Stimulated activated CD8-positive, alpha-beta memory T cell treated with anti-CD3 and anti-CD28 coated beads, Interleukin-2, amount 100 ng/mL, for 1 hour (primary cell): ENCODE results near the gene RUNX1.

Experiments used
- DNase-seq, 2 donors: peaks; one replicate each; pipeline ENCODE4 v3.0.0-alpha.2; 2020; ENCODE audit warnings: low read depth in 2 of 2

The RUNX1 gene

DNA sequence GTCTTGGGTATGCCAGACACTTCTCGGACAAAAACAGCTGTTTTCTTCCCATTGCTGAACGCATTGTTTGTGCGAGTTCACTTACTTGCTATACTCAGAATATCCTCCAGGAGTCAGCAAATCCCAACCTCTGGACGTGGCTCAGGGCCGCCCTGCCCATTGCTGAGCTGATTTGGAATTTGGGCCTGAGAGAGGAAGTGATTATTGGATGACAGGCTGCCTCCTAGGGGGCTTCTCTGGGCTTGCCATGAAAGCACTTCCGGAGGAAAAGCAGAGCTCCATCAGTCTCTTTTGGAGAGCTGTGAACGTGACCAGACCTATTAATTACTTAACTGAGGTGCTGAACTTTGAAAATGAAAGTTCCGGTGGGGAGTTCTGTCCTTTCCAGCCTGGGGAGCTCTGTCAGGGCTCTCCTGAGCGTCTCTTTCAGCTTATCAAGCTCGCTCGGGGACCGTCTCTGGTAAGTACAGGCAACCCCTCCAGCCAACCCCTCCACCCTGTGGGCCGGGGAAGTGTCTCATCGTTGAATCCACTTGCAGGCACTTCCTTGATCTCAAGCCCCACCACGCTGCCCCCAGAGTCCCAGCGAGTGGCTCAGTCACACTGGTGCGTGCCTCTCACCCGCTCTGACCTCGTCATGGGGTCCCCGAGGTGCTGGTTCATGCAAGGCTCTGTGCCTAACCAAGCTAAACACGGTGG, 303.4 kb downstream of the RUNX1 start:
- peak; percentile 13 to 17 for DNase-seq

DNA sequence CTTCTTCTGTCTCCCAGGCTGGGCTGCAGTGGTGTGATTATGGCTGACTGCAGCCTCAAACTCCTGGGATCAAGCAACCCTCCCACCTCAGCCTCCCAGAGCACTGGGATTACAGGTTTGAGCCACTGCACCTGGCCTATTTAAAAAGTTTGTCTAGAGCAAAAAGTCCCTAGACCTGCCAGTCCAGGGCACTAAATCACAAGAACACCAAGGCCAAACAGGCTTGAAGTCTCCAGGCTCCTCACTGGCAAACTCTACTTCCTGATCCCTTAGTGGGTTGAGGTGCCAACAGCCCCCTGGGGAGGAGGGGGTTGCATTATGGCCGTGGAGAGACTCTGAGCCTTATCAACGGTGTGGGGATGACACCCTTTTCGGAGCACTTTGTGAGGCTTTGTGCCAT, 304.3 kb downstream of the RUNX1 start:
- no peak for DNase-seq

DNA sequence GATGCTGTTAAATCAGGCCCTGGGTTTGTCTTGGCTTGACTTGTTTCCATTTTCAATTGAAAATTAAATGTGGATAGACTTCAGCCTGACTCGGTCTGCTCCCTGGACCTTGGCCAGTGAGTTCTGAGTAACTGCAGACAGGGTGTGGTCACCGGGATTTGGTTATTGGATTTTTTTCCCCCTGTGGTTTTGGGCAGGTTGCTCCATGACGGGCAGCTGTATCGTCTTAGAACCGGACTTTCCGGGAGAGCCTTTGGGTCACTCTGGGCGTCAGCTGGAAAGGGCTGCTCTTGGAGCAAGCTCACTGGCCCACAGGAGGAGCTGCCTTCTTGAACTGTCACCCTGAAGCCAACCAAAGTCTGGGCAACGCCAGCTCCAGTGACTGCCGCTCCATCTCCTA, 305.3 kb downstream of the RUNX1 start:
- no peak for DNase-seq

DNA sequence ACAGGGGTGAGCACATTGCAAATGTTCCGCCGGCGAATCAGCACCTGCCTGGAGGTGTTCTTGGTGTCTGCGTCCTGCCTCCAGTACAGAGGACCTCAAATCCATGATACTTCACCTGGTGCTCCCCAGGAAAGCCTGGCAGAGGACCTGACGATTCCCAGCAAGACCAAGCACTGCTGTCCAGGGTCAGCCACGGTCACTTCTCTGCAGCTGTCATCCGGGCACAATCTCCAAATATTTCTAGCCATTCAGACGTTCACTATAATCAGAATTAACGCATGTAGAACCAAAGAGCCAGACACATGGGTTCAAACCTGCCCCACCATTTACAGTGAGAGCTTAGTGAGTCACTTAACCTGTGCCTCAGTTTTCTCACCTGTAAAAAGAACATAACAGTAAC, 305.8 kb downstream of the RUNX1 start:
- no peak for DNase-seq

DNA sequence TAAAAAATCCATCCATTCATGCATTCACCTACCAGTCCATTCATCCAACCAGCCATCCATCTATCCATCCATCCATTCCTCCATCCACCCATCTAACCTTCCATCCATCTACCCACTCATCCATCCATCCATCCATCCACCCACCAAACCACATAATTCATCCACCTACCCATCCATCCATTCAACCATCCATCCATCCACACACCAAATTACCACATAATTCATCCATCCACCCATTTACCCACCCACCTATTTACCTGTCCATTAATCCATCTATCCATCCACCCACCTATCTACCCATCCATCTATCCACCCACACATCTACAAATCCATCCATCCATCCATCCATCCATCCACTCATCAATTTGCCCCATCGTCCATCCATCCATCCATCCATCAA, 308.9 kb downstream of the RUNX1 start:
- DNase-seq = no peak
